Bronchial epithelial cell (primary cell): ENCODE measurements around the gene CAPN8. TPM values are rescaled to one million over a fixed set of nuclear protein-coding genes. Genes with fewer than 3 reads are reported as not detected.

Experiments
- DNase-seq: peaks from one replicate; pipeline ENCODE4 v3.0.0-alpha.2; 2010; ENCODE audit warnings: low read depth
- FAIRE-seq: peaks from 2 replicates; lab custom pipeline; 2011; peaks lifted over from hg19 to GRCh38; lab: Jason Lieb, UNC
- H3K27me3 ChIP-seq: 2 replicates; pipeline ENCODE4 v1.5.1; 2011; ENCODE audit warnings: low read length; ENCODE audit not compliant: control insufficient read depth, insufficient read depth
- H3K36me3 ChIP-seq: 2 replicates; pipeline ENCODE4 v1.5.1; 2011; ENCODE audit warnings: low read length; ENCODE audit not compliant: control insufficient read depth, insufficient read depth
- H3K4me3 ChIP-seq: 2 replicates; pipeline ENCODE4 v1.5.1; 2011; ENCODE audit warnings: mild to moderate bottlenecking, low read depth, low read length, control low read depth
- CTCF ChIP-seq: IDR thresholded peaks from 2 replicates; pipeline ENCODE4 v1.5.1; 2011; ENCODE audit warnings: mild to moderate bottlenecking, moderate library complexity, low read length, control low read depth, inconsistent platforms; ENCODE audit not compliant: insufficient read depth, severe bottlenecking
- total RNA-seq: library from RNA; depleted of rRNA; stranded (reverse); fragments of >200 nt; gene quantifications from 2 replicates; pipeline ENCODE4 v1.2.1, GENCODE V29; 2014

CAPN8 gene
- total RNA-seq, 1 donor from 2014 or later, result under 0.01 TPM

- no peaks in the 10 kb centered on the region for H3K27me3 ChIP-seq
- no peak overlapping the region for H3K4me3 ChIP-seq
- TF ChIP-seq CTCF, result no peak
- no peak for FAIRE-seq
- H3K36me3 ChIP-seq, result no peaks in the 10 kb centered on the region
- DNase-seq, result no peak
Observed at GRCh38 chr1:223547316-223548114, 118.0 kb downstream of the CAPN8 start.

- Histone ChIP-seq H3K36me3 (no peaks in the 10 kb centered on the region), H3K4me3 (no peak overlapping the region), H3K27me3 (no peaks in the 10 kb centered on the region)
- TF ChIP-seq CTCF, result no peak
- DNase-seq, result no peak
- no peak for FAIRE-seq
Observed at GRCh38 chr1:223545343-223545742, 120.2 kb downstream of the CAPN8 start.

- FAIRE-seq (no peak), DNase-seq (no peak)
- no peak for TF ChIP-seq CTCF
- Histone ChIP-seq H3K27me3 (no peaks in the 10 kb centered on the region), H3K4me3 (no peak overlapping the region), H3K36me3 (no peaks in the 10 kb centered on the region)
Observed at GRCh38 chr1:223543560-223543959, 121.9 kb downstream of the CAPN8 start.

- DNase-seq (no peak), FAIRE-seq (peak; percentile 32)
- H3K36me3 ChIP-seq, result no peaks in the 10 kb centered on the region
- TF ChIP-seq CTCF, result no peak
- no peak overlapping the region for H3K4me3 ChIP-seq
- H3K27me3 ChIP-seq, result no peaks in the 10 kb centered on the region
Observed at GRCh38 chr1:223542831-223543230, 122.7 kb downstream of the CAPN8 start.

GRCh38 chr1:223540485-223541106, 124.9 kb downstream of the CAPN8 start:
- no peaks in the 10 kb centered on the region for H3K36me3 ChIP-seq
- FAIRE-seq, result peak; percentile 23

More at GRCh38 chr1:223540485-223541106, 124.9 kb downstream of the CAPN8 start:
- H3K4me3 ChIP-seq, result no peak overlapping the region
- TF ChIP-seq CTCF, result no peak
- DNase-seq, result no peak
- no peaks in the 10 kb centered on the region for H3K27me3 ChIP-seq
